ENCODE data around the gene BRK1.
"Not testable (repeated sequence)": the region's sequence is repeated elsewhere in the genome, so short reads cannot be mapped to it uniquely, and the experiment has no call there.

BRK1 gene

DNA sequence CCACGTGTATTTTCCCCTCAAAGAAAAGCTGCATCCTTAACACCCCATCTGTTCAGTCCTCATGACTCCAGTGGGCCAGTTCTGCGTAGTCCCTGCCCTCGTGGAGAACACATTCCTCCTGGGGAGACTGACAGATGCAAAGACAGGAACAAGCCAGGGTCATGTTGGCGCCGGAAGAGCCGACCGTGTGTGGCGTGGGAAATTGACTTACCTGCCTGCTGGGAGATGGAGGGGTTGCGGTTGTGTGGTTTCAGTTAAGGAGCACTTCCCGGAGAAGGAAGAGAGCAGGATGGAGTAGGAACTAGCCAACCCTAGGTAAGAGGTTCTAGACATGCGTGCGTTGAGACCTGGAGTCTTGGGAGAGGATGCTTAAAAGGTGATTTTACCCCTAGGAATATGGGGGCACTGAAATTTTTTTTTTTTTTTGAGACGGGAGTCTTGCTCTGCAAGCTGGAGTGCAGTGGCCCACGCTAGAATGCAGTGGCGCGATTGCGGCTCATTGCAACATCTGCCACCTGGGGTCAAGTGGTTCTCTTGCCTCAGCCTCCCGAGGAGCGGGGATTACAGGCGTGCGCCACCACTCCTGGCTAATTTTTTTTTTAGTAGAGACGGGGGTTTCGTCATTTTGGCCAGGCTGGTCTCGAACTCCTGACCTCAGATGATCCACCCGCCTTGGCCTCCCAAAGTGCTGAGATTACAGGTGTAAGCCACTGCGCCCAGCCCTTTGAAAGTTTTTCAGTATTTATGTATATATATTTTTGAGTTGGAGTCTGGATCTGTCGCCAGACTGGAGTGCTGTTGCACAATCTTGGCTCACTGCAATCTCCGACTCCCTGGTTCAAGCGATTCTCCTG lies 27.5 kb downstream of the BRK1 start:
- peak in 1 of 3 donors; percentile 8 for DNase-seq (ENCODE audit: low read depth in 3 of 3)

DNA sequence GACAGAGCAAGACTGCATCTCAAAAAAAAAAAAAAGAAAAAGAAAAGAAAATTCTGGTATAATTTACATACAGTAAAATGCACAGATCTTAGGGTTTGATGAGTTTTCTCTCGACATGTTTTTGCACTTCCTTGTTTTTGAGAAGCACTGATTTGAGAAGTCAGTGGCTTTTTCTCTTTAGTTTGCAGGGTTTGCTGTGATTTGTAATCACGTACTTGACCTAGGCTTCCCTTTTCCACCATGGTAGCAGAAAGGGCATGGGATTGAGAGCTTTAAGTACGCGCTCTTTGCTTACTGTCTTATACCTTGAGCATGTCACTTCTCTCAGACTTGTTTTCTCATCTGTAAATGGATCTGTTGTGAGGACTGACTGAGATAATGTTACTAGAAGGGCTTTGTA lies 30.2 kb downstream of the BRK1 start:
- no peak for DNase-seq (ENCODE audit: low read depth in 3 of 3)

DNA sequence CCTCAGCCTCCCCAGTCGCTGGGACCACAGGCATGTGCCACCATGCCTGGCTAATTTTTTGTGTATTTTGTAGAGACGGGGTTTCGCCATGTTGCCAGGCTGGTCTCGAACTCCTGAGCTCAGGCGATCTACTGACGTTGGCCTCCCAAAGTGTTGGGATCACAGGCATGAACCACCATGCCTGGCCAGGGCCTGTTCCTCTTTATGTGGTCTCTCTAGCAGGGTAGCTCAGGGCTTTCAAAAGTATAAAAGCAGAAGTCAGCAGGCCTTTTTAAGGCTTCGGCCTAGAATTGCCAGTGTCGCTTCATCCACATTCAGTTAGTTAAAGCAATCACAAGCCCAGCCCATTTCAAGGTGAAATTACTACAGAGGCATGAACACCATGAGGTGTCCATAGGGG lies 33.8 kb downstream of the BRK1 start:
- no peak for DNase-seq (ENCODE audit: low read depth in 3 of 3)

DNA sequence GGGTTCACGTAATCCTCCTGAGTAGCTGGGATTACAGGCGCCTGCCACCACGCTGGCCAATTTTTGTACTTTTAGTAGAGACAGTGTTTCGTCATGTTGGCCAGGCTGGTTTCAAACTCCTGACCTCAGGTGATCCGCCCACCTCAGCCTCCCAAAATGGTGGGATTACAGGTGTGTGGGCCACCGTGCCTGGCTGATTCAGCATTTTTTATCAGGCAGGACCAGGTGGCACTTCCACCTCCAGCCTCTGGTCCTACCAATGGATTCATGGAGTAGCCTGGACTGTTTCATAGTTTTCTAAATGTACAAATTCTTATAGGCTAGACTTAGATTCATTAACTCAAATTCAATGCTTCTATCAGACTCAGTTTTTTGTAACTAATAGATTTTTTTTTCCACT lies 35.5 kb downstream of the BRK1 start:
- DNase-seq (ENCODE audit: low read depth in 3 of 3) = no peak

DNA sequence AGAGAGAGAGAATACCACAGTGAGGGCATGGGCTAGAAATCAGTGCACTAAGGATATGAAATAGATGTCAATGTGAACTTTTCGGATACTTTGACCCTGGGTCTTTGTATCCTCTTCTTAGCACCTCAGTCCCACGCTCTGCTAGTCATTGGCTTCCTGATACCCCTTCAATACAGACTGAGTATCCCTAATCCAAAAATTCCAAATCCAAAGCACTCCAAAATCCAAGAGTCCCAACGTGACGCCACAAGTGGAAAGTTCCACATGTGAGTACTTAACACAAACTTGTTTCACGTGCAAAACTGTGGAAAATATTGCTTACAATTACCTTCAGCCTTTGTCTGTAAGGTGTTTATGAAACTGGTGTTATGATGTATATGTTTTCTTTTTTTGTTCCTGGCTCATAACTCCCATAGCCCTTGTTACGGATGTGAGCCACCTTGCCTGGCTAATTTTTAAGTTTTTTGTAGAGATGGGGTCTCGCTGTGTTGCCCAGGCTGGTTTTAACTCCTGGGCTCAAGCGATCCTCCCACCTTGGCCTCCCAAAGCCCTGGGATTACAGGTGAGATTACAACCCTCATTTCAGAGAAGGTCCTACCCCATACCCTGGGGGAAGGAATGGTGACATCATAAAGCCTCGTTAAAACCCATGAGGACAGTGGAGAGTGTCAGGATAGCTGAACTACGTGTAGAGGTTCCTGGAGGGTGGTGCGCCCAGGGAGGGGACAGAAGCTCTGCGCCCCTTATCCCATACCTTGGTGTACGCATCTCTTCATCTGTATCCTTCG lies 39.1 kb downstream of the BRK1 start:
- no peak for DNase-seq (ENCODE audit: low read depth in 3 of 3)

DNA sequence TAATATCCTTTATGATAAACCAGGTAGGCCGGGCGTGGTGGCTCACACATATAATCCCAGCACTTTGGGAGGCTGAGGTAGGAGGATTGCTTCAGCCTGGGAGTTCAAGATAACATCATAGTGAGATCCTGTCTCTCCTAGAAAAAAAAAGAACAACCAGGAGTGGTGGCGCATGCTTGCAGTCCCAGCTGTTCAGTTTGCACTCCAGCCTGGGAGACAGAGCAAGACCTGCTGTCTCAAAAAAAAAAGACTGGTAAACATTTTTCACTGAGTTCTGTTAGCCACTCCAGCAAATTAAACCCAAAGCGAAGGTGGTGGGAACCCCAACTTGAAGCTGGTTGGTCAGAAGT lies 39.6 kb downstream of the BRK1 start:
- no peak for DNase-seq (ENCODE audit: low read depth in 3 of 3)

DNA sequence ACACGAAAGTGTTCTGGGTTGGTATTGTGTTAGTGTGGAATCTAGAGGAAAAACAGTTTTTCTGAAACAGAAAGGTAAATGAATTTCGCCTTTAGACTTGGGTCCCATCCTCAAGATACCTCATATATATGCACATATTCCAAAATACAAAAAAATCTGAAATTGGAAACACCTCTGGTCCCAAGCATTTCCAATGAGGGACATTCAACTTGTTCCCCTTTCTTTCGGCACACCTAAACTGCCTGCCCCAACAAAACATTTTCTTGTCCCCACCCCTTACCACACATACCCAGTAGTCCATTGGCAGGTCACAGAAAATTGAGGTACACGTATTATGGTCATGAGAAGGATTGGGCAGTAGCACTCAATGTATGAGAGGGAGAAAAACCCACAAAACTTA lies 40.2 kb downstream of the BRK1 start:
- no peak for DNase-seq (ENCODE audit: low read depth in 3 of 3)

DNA sequence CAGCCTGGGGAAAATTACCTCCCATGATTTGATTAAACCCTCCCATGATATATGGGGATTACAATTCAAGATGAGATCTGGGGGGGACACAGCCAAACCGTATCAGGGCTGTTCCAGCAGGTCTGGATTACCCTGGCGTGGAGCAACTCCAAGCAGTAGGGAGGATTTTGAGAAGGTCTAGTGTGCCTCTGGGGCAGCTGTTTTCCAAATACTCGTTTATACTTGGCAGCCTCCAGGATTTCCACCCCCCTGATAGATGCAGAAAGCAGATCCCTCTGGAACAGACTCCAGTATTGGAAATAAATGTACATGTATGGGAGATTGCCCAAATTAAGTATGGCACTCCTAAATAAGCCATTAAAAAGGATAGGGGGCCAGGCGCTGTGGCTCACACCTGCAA lies 41.6 kb downstream of the BRK1 start:
- no peak for DNase-seq (ENCODE audit: low read depth in 3 of 3)

DNA sequence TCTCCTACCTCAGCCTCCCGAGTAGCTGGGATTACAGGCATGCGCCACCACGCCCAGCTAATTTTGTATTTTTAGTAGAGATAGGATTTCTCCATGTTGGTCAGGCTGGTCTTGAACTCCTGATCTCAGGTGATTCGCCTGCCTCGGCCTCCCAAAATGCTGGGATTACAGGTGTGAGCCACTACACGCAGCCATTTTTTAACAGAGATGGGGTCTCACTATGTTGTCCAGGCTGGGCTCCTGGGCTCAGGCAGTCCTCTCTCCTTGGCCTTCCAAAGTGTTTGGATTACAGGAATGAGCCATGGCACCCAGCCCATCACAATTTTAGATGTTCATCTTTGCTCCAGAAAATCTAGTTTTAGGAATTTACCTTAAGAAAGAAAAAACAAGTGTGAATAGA lies 43.1 kb downstream of the BRK1 start:
- DNase-seq (ENCODE audit: low read depth in 3 of 3) = not testable (repeated sequence)

DNA sequence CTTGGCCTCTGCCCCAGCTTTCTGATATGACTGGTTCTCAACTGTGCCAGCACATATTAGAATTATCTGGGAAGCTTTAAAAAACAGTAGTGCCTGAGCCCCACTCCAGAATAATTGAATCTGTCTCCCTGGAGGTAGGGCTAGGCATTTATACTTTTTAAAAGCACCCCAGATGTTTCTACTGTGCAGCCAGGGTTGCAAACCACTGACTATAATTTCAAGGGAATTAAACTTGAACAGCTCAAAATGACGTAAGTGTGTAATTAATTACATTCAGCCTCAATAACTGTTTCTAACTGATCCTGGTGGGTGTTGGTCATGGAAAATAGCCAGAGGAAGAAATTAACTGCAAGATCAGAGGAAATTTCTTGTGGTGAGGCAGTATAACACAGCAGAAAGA lies 44.9 kb downstream of the BRK1 start:
- no peak for DNase-seq (ENCODE audit: low read depth in 3 of 3)

DNA sequence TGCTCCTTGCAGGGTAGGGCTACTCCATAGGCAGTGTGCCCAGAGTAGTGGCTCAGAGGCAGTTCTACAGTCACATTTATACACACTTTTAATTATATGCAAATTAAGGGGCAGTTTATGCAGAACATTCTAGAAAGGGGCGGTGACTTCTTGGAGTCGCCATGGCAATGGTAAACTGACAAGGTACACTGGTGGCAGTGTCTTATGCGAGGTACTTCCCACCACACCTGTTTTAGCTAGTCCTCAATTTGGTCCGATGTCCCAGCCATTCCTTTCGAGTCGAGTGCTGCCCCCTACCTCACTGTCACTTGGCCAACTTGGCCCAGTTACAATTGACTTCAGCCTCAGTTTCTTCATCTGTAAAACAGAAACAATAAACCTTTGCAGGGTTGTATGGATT lies 45.5 kb downstream of the BRK1 start:
- DNase-seq (ENCODE audit: low read depth in 3 of 3) = no peak

DNA sequence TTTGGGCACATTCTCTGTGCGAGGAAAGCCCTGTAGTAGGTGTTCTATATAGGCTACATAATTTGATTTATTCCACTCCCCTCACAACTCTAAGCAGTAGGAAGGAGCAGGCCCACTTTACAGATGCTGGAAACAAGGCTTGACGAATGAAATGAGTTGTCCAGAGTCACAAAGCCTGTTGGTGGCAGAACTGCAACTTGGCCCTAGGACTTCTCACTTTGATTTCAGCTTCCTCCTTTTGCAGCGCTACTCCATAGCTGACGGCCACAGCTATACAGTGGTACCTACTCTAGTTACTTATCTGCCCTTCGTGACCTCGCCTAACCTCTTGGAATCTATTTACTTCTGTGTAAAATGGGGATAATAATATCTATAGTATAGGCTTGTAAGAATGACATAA lies 46.7 kb downstream of the BRK1 start:
- no peak for DNase-seq (ENCODE audit: low read depth in 3 of 3)

DNA sequence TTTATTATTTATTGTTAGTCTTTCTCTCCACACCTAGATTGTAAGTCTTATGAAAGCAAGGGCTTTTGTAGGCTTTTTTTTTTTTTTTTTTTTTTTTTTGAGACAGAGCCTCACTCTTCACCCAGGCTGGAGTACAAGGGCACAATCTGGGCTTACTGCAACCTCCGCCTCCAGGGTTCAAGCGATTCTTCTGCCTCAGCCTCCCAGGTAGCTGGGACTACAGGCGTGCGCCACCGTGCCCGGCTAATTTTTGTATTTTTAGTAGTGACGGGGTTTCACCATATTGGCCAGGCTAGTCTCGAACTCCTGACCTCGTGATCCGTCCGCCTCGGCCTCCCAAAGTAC lies 48.7 kb downstream of the BRK1 start:
- DNase-seq (ENCODE audit: low read depth in 3 of 3) = not testable (repeated sequence)

DNA sequence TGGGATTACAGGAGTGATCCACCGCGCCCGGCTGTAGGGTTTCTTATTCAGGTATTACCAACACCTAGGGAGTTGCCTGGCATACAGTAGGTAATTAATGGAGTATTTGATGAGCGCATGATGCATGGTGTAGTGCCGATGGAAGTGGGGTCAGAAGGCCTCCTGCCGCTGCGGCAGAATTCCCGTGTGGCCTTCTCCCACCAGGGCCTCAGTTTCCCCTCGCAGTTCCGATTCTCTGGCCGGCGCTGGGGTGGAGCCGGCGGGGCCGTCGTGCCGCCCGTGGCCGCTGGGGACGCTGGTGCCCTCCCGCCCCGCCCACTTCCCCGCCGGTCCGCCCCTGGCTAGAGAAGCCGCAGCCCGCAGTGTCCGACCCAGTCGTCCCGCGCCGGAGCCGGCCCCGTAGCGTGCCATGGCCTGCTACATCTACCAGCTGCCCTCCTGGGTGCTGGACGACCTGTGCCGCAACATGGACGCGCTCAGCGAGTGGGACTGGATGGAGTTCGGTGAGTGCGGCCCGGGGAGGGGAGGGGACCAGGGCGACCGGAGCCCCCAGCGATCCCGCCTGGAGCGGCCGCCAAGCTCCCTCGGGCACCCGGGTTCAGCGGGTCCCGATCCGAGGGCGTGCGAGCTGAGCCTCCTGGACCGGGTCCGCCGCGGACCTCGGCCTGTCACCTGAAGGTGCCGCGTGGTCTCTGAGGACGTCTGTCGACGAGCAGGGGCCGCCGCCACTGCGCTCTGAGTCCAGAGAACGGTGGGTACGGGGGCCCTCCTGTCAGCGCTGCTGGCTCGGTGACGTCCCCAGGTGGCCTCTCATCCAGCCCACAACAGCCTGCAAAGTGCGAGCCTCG lies 49.3 kb downstream of the BRK1 start, which contains the start of gene IRAK2:
IRAK2 (plus strand) TSS at position 374 of the 848 bp plus-strand sequence; CDS start at position 410, 36 bp downstream.
- DNase-seq (ENCODE audit: low read depth in 3 of 3) = peak in 2 of 3 donors; percentile 30 to 61

DNA sequence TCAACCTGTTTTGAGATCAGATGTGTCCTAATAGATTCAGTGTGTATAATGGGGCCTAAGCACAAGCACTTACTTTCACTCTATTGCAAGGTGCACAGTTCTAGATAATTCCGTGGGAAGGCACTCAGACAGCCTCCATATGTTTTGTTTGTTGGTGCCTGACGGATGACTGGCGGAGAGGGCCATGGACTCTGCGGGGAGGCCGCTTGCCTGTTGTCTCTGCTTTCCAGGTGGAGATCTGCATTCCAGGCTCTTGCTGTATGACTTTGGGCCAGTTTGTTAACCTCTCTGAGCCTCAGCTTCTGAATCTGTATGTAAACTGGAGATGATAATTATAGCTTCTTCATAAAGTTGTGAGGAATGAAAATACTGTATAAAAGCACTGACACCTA lies 50.7 kb downstream of the BRK1 start:
- DNase-seq (ENCODE audit: low read depth in 3 of 3) = no peak

DNA sequence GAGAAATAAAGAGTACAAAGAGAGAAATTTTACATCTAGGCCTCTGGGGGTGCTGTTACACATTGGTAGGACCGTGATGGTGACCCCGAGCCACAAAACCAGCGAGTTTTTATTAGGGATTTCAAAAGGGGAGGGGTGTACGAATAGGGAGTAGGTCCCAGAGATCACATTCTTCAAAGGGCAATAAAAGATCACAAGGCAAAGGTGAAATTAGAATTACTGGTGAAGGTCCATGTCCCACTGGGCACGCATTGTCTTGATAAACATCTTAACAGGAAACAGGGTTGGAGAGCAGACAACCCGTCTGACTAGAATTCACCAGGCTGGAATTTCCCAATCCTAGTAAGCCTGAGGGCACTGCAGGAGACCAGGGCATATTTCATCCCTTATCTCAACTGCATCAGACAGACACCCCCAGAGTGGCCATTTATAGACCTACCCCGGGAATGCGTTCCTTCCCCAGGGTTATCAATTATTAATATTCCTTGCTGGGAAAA lies 53.6 kb downstream of the BRK1 start:
- DNase-seq (ENCODE audit: low read depth in 3 of 3) = no peak

DNA sequence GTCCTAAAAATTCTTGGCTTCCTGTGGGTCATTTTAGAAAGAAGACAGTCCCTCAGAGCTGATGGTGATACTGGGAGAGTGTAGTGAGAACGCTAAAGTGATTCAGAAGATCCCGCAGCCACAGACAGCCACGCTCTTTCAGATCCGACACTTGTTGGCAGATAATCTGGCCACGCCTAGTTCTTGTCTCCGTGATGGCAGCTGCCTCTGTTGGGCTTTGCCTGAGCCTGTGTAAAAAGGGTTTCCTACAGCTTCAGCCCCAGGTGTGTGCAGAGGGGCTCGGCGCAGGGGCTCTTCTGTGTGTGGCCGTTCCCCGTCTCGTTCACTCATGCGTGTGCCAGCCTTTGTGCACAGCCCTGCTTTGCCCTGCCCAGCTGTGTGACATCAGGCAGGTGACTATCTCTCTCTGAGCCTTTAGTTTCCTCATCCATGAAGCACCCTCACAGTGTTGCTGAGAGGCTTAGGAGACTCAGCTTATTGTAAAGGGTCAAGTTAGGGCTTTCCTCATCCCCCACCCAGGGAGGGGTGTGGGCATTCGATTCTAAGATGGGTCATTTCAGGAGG lies 55.5 kb downstream of the BRK1 start:
- no peak for DNase-seq (ENCODE audit: low read depth in 3 of 3)

DNA sequence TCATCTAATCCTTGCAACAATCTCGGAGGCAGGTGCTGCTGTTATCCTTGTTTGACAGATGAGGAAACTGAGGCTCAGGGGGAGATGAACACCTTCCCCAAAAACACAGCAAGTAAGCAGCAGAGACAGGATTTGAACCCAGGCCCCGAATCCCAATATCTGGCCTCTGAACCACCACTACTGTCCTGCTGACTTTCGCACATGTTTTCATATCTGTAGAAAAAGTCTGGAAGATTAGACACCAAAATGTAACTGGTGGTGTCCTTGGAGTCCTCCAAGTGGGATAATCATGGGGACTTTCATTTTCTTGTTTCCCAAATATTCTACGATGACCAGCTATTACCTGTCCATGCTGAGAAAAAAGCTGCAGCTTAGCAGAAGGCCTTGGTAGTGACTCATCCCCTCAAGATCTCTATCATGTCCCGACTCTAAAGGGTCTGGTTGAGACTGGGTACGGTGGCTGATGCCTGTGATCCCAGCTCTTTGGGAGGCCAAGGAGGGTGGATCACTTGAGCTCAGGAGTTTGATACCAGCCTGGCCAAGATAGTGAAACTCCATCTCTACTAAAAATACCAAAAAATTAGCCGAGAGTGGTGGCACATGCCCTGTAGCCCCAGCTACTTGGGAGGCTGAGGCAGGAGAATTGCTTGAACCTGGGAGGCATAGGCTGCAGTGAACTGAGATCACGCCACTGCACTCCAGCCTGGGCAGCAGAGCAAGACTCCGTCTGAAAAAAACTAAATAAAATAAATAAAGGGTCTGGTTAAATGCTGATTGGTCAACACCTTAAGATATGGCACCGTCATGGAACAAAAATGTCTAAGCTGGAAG lies 57.8 kb downstream of the BRK1 start:
- DNase-seq (ENCODE audit: low read depth in 3 of 3) = no peak

DNA sequence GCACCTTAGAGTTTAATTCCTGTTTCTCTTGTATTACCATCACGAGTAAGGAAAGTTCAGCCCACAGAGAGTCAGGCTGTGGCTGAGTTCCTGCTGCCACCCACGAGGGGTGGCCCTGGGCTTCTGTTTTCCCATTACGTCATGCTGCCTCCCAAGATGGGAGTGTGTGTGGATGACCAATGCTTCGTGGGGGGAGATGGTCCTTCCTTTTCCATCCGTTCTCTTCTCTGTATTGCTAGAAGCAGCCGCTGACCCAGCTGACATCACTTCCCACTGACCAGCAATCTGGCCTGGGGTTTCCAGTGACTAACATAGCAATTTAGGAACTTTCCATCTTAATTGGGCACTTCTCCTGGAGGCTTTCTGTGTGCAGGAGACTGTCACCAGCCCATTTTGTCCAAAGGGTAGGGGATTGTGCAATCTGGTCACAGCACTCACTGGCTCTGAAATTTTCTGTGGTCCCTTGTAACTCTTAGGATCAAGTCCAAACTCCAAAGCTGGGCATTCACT lies 58.5 kb downstream of the BRK1 start:
- DNase-seq (ENCODE audit: low read depth in 3 of 3) = no peak

DNA sequence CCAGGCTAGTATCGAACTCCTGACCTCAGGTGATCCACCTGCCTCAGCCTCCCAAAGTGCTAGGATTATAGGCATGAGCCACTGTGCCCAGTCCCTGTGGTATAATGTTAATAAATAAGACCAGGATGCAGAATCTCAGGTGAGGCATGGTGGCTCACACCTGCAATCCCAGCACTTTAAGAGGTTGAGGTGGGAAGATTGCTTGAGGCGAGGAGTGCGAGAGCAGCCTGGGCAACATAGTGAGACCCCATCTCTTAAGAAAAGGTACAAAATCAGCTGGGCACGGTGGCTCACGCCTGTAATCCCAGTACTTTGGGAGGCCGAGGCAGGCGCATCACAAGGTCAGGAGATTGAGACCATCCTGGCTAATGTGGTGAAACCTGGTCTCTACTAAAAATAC lies 59.9 kb downstream of the BRK1 start:
- not testable (repeated sequence) for DNase-seq (ENCODE audit: low read depth in 3 of 3)

DNA sequence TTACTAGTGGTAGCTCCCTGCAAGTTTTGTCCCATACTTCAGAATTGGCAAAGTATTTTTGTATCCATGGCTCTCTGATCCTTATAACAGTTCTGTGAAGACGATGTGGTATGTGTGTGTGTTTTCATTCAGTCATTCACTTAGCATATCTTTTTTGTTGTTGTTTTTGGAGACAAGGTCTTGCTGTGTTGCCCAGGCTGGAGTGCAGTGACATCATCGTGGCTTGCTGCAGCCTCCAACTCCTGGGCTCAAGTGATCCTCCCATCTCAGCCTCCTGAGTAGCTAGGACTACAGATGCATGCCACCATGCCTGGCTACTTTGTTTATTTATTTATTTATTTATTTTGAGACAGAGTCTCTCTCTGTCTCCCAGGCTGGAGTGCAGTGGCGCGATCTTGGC lies 60.7 kb downstream of the BRK1 start:
- DNase-seq (ENCODE audit: low read depth in 3 of 3) = not testable (repeated sequence)

All from stimulated activated CD4-positive, alpha-beta T cell treated with anti-CD3 and anti-CD28 coated beads, TNF-alpha, amount 100 ng/mL, for 48 hours (primary cell).